HG03457 (cell line): ENCODE results near the gene MYCBPAP.

Experiments
- ATAC-seq: cut with Tn5 transposase; IDR thresholded peaks from one replicate; pipeline ENCODE4 v1.9.1; 2021; ENCODE audit warnings: moderate number of reproducible peaks; ENCODE audit not compliant: unreplicated experiment

MYCBPAP gene

DNA sequence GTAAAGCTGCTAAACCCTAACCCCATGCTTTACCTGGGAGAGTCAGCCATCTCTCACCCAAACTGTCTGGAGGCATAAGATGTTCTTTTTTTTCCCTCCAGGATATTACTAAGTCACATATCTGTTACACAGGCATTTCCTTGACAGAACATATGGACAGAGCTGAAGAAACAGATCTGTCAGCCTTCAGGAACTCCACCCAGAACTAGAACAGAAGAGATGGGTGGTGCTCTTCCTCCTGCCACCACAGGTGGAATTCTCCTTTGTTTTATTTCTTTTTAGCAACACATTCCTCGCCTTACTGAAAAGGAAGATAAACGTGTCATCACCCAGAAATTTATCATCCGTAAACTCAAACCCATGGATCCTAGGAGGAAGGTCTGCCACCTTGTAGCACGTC lies 8.8 kb downstream of the MYCBPAP start:
- no peak for ATAC-seq

DNA sequence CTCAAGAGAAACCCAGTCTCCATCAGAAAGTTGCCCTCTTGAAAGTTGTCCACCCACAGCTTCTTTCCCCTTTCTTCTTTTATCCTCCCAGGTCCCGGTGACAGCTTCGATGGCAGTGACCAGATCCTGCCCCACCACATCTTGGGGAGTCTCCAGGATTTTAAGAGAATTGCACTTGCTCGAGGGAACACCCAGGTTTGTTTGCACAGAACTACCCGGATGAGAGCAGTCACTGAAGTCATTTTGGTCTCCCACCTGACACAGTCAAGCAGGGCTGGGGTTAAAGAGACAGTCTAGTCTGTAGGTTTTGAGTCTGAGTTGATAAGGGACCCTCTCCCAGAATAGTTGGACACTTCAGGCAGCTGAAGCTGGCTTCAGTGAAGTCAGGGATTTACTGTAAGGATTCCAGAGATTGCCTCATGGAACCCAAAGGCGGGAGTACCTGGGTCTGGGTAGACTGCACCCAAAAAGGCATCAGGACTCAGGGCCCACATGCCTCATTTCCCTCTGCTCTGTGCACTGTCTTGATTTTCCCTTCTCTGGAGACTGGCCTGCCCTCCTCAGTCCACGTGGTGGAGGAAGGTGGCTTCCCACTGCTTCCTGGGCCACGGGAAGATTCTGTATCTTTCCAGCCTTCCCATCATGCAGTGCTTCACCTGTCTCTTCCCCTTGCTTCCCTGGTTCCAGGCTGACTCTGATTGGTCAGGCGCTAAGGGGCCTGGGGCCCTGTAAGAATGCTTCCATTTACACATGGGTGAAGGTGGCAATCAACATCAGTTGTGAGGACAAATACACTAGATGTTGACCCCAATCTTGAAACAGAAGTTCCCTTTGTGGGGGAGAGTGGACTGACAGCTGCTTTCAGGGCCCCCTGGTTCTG lies 9.5 kb downstream of the MYCBPAP start:
- ATAC-seq, result no peak

DNA sequence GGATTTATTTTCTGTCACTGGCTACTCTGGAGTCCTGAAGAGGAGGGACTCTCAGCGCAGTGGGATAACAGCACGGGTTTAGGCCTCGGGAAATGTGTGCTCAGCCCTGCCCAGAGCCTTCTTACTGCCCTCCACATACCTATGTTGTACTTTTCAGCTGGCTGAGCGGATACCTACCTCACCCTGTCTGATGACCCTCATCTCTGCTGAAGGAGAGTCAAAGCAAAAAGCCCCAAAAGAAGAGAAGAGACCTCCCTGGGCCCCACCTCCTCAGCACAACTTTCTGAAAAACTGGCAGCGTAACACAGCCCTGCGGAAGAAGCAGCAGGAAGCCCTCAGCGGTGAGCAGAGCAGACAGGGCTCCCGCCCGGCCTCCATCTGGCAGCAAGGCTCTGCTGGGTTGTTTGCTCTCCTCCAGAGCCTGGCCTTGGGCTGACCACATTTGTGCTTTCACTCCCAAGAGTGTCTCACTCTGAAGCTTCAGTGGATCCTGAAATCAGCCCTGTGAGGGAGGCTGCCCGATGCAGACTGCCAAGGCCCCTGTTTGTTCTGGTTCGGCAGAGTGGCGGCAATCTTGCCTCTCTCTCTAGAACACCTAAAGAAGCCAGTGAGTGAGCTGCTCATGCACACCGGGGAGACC lies 10.3 kb downstream of the MYCBPAP start:
- no peak for ATAC-seq

DNA sequence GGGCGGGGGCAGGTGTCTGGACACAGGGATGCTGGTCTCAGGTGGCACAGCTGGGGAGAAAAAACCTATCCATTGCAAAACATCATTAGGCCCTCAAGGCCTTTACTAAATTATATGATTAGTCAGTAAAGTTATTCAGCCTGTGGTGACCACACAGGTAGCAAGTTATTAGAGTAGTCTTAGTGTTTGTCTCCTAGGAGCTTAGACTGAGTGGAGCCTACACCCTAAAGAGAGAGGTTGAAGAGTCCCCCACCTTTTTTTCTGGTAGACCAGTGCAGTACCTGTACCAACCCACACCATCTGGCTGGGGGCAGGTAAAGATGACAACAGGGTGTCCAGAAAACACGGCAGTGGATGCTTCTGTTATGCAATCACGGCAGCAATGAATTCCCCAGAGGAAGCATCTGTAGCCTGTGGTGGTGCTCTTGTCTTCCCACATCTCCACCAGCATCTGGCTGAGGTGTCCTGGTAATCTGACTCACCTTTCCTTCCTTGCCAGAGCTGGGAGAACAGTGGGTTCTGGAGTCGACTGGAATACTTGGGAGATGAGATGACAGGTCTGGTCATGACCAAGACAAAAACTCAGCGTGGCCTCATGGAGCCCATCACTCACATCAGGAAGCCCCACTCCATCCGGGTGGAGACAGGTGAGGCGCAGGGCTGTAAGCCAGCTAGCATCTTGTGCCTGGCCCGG lies 11.0 kb downstream of the MYCBPAP start:
- ATAC-seq, result no peak

DNA sequence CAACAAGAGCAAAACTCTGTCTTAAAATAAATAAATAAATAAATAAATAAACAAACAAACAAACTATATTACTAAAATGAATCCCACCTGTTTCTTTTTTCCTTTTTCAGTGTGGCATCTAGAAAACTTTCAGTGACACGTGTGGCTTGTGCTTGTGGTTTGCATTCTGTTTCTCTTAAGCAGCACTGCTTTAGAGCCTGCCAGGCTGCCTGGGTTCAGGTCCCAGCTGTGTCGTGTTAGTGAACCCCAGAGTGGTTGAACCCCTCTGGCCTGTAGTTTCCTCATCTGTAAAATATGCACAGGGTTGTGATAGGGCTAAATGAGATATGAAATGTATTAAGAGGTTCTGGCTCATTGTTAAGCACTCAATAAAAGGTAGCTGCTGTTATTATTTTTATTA lies 12.2 kb downstream of the MYCBPAP start:
- ATAC-seq, result no peak

DNA sequence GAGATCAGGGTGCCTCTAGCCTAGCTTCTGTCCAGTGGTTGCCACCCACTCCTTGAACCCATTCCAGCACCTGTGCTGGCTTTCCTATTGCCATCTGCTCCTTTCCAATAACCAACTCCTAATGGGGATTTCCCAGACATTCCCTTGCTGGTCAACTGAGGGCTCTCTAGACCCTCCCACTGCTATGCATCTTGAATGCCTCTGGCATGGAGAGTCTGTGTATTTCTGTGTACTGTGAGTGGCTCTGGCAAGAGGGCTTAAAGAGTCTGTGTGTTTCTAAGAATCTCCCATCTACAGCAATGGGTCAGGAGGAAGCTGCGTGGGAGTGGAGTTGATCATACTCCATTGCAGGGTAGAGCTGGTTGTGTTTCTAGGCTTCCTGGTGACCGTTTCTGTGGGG lies 13.3 kb downstream of the MYCBPAP start:
- ATAC-seq, result no peak

DNA sequence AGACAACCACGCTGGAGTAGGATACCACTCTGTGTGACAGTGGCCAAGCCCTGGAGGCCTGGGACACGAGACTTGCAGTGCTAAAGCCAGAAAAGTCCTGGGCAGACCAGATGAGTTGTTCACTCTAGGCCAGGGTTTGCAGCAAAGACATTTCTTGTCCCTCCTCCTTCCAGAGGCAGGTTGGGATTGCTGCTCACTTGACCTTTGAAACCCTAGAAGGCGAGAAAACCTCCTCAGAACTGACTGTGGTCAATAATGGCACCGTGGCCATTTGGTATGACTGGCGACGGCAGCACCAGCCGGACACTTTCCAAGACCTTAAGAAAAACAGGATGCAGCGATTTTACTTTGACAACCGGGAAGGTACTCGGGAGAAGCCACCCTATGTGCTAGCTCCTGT lies 14.5 kb downstream of the MYCBPAP start:
- ATAC-seq, result no peak

DNA sequence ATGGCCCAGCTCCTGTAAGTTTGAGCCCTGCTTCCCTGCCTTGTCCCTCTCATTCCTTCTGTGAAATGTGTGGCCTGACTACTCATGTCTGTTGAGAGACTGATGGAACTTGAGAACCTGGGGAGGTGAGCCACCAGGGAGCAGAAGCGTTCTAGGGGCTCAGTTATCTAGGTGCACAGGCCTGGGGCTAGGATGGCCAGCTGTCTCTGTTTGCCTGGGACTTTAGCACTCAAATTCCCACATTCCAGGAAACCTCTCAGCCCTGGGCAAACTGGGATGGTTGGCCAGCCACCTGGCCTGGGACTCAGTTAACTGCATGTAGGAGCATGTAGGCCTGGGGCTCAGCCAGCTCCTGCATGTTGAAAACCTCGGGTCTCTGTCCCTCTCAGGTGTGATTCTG lies 15.0 kb downstream of the MYCBPAP start:
- ATAC-seq, result no peak

DNA sequence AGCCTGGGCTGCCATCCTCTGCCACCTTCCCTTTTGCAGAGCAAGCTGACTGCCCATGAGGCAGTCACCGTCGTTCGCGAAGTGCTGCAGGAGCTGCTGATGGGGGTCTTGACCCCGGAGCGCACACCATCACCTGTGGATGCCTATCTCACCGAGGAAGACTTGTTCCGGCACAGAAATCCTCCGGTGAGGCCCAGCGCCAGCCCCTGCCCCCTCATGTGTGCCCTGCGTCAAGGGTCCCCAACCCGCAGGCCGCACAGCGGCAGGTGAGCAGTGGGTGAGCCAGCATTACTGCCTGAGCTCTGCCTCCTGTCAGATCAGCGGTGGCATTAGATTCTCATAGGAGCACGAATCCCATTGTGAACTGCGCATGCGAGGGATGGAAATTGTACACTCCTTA lies 16.6 kb downstream of the MYCBPAP start:
- ATAC-seq, result no peak

DNA sequence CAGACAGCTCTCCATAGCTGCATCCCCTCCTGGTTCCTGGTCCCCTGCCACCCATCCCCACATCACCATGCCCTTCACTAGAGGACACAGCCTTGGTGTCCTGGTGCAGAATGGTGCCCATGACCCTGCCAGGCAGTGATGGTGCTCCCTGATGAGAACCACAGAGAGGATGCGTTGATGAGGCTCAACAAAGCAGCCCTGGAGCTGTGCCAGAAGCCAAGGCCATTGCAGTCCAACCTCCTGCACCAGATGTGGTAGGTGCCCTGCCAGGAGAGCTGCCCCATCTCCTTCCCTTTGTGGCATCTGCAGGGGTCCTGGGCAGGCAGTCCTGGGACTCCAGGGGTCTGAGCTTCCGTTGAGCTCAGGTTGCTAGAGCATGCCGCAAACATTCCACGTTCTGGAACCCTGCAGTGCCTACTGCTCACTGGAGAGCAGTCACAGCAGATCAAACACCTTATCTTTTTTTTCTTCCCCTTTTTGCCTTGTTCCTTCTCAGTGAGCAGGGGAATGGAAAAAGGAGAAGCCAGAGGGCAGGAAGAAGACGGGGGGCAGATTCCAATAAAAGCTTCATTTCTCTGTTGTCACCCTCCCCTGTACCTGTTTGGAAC lies 19.0 kb downstream of the MYCBPAP start:
- ATAC-seq, result no peak

DNA sequence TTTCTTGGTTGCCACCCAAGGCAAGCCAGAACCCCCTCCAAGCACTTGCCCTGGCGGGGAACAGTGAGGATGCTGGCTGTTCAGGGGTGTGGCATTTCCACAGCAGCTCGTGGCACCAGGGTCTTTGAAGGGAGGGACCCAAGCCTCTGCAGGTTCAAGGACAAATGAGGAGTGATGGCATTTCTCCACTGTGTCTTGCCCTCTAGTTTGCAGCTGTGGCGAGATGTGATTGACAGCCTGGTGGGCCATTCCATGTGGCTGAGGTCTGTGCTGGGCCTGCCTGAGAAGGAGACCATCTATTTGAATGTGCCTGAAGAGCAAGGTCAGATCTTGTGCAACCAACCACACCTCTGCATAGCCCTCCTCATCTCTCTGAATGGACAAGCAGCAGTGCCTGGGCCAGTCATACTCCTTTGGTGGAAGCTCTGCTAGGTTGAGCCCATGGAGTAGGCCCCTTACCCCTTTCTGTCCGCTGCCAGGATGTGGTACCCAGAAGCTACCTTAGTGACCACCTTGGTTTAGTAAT lies 19.8 kb downstream of the MYCBPAP start:
- no peak for ATAC-seq

DNA sequence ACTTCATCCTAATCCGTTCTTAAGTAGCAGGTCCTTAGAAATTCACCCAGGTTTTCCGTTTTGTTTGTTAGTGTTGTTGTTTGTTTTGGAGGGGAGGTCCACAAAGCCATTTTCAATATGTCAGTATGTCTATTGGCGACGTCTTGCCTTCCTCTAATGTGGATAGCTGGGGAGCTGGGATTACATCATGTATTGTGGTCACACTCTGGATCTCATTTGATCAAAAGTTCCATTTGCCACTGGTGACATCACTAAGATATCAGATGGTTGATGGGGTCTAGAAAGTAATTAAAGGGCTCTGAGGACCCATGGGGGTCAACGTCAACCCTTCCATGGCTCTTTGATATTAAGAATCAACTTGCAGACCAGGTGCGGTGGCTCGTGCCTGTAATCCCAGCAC lies 21.6 kb downstream of the MYCBPAP start:
- ATAC-seq, result no peak

DNA sequence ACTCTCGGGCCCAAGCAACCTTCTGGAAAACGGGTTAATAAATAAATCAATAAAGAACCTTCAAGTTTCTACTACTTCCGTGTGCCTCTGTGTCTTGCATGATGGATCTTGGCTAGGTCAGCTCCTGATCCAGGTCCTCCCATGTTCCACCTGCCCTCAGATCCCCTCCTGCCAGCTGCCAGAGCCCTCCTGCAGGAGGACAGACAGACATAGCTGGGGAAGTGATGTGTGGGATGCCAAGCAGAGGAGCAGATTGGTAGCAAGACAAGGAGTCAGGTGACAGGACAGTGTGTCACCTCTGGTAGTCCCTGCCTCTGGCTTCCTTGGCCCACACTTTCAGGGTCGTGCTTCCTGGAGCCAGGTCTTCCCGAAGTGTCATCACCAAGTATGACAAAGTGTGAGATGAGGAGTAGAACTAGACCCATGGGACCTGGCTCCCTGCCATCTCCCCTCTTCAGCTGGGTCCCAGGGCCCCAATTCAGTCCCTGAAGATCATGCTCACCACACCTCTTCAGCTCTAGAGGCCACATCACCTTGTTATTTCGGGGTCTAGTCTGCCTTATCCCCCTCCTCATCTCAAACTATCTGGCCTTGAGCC lies 23.3 kb downstream of the MYCBPAP start:
- no peak for ATAC-seq

DNA sequence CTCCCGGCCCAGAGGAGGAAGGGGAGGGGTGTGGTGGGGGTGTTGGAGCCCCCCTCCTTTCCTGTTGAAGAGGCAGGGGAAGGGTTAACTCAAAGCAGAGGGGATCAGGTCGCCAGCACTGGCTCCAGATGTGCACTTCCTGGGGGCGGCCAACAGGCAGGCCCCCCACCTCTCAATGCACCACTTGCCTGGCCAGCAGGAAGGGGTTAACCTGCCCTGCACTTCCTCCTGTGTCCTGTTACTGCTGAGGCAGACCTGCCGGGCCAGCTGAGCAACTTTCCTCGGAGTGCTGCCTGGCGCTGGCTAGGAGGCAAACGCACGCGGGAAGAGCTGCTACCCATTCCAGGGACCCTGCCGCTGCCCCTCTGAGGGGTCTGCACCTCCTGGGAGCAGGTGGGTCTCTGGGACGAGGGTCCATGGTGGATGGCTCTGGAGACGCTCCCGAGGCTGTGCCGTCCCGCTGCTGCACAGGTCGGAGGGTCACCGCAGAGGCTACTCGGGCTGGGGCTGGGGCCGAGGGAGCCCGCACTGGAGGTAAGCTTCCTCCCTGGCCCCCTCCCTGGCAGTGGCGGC lies 24.3 kb downstream of the MYCBPAP start, which contains the start of gene EPN3:
TSS of gene EPN3 (plus strand) at position 284 of the 573 bp plus-strand sequence. CDS start 3,822 bp downstream, outside the sequence.
- ATAC-seq, result no peak

DNA sequence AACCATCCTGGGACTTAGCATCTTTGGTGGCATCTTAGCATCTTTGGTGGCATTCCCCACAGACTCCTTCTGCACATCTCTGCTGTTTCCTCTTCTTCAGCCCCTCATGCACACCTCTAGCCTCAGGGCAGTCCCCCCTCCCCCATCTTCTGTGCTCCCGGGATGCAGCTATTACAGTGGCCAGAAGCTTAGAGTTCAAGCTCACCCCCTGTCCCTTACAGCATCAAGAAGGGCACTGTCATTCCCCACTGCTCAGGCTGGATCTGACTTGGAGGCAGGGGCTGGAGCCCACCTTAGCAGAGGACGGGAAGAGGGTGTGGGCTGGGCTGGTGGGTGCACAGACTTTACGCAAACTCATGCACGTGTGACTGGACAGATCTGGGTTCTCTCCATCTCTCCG lies 24.9 kb downstream of the MYCBPAP start:
- ATAC-seq, result no peak

DNA sequence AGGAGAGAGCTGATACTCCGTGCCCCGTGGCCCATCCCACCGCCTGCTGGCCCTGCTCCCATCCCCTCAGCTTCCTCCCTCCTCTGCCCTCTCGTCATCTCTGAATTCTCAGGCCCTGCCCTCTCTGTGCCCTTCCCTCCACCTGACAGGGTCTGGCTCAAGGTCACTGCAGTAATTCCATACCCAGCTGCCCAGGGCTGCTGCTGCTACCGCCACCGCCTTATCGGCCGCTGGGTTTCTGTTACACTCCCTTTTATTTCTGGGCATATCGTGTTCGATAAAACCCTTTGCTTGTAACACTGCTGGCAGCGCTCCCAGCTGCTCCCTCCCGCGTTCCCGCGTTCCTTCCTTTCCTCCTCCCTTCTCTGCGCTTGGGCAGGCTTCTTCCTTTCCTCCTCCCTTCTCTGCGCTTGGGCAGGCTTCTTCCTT lies 25.5 kb downstream of the MYCBPAP start:
- no peak for ATAC-seq

DNA sequence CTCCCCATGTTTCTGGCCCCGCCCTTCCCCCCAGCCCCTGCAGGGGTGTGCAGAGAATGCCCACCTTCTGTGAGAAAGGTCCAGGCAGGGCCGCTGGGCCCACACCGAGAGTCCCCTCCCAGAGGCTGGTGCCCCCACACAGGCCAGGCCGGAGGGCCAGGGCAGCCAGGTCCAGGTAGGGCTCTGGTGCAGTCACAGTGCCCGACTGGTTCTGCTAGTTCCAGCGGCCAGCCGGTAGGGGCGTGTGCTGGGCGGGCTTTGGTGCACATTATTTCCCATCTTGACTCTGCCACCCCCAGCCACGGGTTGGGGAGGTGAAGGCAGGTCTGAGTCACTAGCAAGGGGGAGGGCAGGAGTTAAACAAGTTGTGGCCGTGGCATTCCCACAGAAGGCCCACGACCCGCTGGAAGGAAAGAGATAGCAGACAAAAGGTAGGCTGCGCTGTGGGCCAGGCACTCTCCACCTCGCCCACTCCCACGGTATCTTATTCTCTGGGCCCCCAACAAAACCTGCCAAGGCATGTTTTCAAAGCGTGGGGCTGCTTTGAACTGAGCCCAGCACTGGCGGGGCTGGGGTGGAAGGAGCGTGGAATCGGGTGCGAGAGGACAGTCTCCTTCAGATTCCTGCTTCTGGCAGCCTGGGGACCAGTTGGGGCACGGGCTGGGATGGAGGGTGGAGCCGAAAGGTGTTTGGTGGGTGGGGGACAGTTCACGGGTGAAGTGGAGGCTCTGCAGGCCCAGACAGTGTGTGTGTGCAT lies 26.2 kb downstream of the MYCBPAP start:
- no peak for ATAC-seq

DNA sequence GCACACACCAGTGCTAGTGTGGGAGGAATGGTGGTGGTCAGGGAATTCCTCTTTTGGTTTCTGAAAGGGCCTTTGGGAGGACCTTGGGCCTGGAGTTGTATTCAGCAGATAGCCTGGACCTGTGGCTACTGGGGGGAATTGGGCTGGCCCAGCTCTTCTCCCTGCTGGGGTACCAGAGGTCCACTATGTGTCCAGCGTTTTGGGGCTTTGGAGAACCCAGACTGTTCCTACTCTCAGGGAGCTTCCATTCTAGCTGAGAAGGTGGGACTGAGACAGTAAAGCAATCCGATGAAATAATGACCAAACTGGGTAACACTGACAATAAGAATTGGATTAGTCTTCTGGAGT lies 26.7 kb downstream of the MYCBPAP start:
- no peak for ATAC-seq

DNA sequence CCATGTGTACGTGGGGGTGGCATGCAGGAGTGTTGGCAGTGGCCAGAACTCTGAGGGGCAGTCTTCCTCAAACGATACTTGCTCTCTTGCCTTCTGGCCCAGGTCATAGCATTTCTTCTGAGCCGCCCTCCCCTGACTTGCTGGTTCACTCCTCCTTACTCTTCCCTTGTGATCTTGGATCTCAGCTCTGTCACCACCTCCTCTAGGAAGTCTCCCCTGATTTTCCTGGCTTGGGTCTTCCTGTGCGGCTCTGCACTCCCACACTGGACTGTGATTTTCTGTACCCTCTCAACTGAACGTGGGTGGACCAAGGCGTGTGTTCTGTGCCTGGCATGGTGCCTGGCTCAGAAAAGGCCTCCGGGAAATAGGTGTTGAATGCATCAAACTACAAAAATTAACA lies 27.2 kb downstream of the MYCBPAP start:
- no peak for ATAC-seq
